Measurements from ENCODE around the gene FOSL2.

GRCh38 chr2:28348921-28349320 is 43.7 kb upstream of the FOSL2 start:
- TF ChIP-seq ARNT (IDR thresholded peaks at IDR 0.05) (no peak), ELF4 (IDR thresholded peaks at IDR 0.05) (no peak), BHLHE40 (IDR thresholded peaks at IDR 0.05; ENCODE audit: borderline replicate concordance) (no peak)
